Renal cortex interstitium (tissue), 15 donors: ENCODE results near the gene AIP. TPM values are rescaled to one million over a fixed set of nuclear protein-coding genes. Genes with fewer than 3 reads are reported as not detected.

Source experiments
- DNase-seq, 11 donors: peaks; one replicate each; pipeline ENCODE4 v3.0.0-alpha.2; 2013; ENCODE audit warnings: low read depth in 9 of 11, low spot score in 4 of 11; ENCODE audit errors: extremely low read depth in 1 of 11
- long read RNA-seq, 16 experiments: transcript quantifications; one replicate each; lab custom pipeline, GENCODE V29; 2026
- polyA plus RNA-seq, 3 donors: library from polyadenylated mRNA; unstranded; fragments of 120-200 nt; gene quantifications; one replicate each; pipeline ENCODE4 v1.2.1, GENCODE V29; 2013; ENCODE audit not compliant: insufficient read length in 3 of 3

The AIP gene
- 10 to 100 TPM; 55.9 to 77.0 (median 63.1) TPM for polyA plus RNA-seq
- long read RNA-seq, donor 1, transcript AIP-201 (6 exons, 1,221 nt), result major isoform, 26 of 29 reads
- long read RNA-seq, donor 1, partial matches to known transcripts, result 0 of 29 reads
- long read RNA-seq, donor 1, other reads (novel, unspliced or antisense), result 0 of 29 reads
- long read RNA-seq, donor 2, transcript AIP-201 (6 exons, 1,221 nt), result major isoform, 27 of 28 reads
- long read RNA-seq, donor 2, partial matches to known transcripts, result 0 of 28 reads
- long read RNA-seq, donor 2, other reads (novel, unspliced or antisense), result 0 of 28 reads
- long read RNA-seq, donor 3, transcript AIP-201 (6 exons, 1,221 nt), result major isoform, 40 of 46 reads
- long read RNA-seq, donor 3, partial matches to known transcripts, result 5 of 46 reads
- long read RNA-seq, donor 3, other reads (novel, unspliced or antisense), result 0 of 46 reads
- long read RNA-seq, donor 4, transcript AIP-201 (6 exons, 1,221 nt), result major isoform, 20 of 28 reads
- long read RNA-seq, donor 4, partial matches to known transcripts, result 6 of 28 reads
- long read RNA-seq, donor 4, other reads (novel, unspliced or antisense), result 0 of 28 reads
- long read RNA-seq, donor 5, result 0 reads
- long read RNA-seq, donor 6, transcript AIP-201 (6 exons, 1,221 nt), result major isoform, 16 of 19 reads
- long read RNA-seq, donor 6, partial matches to known transcripts, result 0 of 19 reads
- long read RNA-seq, donor 6, other reads (novel, unspliced or antisense), result 0 of 19 reads
- long read RNA-seq, donor 7, transcript AIP-201 (6 exons, 1,221 nt), result major isoform, 33 of 41 reads
- long read RNA-seq, donor 7, partial matches to known transcripts, result 7 of 41 reads
- long read RNA-seq, donor 7, other reads (novel, unspliced or antisense), result 0 of 41 reads
- long read RNA-seq, donor 8, transcript AIP-201 (6 exons, 1,221 nt), result major isoform, 52 of 94 reads
- long read RNA-seq, donor 8, transcript AIP-204 (3 exons, 801 nt), result minor isoform, 5 of 94 reads
- long read RNA-seq, donor 8, partial matches to known transcripts, result 37 of 94 reads
- long read RNA-seq, donor 8, other reads (novel, unspliced or antisense), result 0 of 94 reads
- long read RNA-seq, donor 9, transcript AIP-201 (6 exons, 1,221 nt), result major isoform, 18 of 18 reads
- long read RNA-seq, donor 9, partial matches to known transcripts, result 0 of 18 reads
- long read RNA-seq, donor 9, other reads (novel, unspliced or antisense), result 0 of 18 reads
- long read RNA-seq, donor 10, transcript AIP-201 (6 exons, 1,221 nt), result major isoform, 39 of 41 reads
- long read RNA-seq, donor 10, partial matches to known transcripts, result 0 of 41 reads
- long read RNA-seq, donor 10, other reads (novel, unspliced or antisense), result 0 of 41 reads
- long read RNA-seq, donor 11, transcript AIP-201 (6 exons, 1,221 nt), result major isoform, 19 of 20 reads
- long read RNA-seq, donor 11, partial matches to known transcripts, result 0 of 20 reads
- long read RNA-seq, donor 11, other reads (novel, unspliced or antisense), result 0 of 20 reads
- long read RNA-seq, donor 12, transcript AIP-201 (6 exons, 1,221 nt), result major isoform, 12 of 12 reads
- long read RNA-seq, donor 12, partial matches to known transcripts, result 0 of 12 reads
- long read RNA-seq, donor 12, other reads (novel, unspliced or antisense), result 0 of 12 reads
- long read RNA-seq, donor 13, result 0 reads
- long read RNA-seq, donor 14, transcript AIP-201 (6 exons, 1,221 nt), result major isoform, 28 of 29 reads
- long read RNA-seq, donor 14, partial matches to known transcripts, result 0 of 29 reads
- long read RNA-seq, donor 14, other reads (novel, unspliced or antisense), result 0 of 29 reads
- long read RNA-seq, donor 15, transcript AIP-201 (6 exons, 1,221 nt), result major isoform, 15 of 16 reads
- long read RNA-seq, donor 15, partial matches to known transcripts, result 0 of 16 reads
- long read RNA-seq, donor 15, other reads (novel, unspliced or antisense), result 0 of 16 reads
- long read RNA-seq, donor 16, transcript AIP-201 (6 exons, 1,221 nt), result major isoform, 53 of 64 reads
- long read RNA-seq, donor 16, partial matches to known transcripts, result 10 of 64 reads
- long read RNA-seq, donor 16, other reads (novel, unspliced or antisense), result 0 of 64 reads

GRCh38 chr11:67482827-67483798 lies at the start of gene AIP:
Gene AIP, plus strand, starts transcription at chr11:67483026. Its CDS starts 133 bp downstream, at chr11:67483159.
- DNase-seq, result peak; percentile 95 to 99 (median 97)

GRCh38 chr11:67433536-67434394 lies 49.1 kb upstream of the AIP start:
- DNase-seq, result no peak

- no peak for DNase-seq
Observed at GRCh38 chr11:67434395-67434881, 48.4 kb upstream of the AIP start.

GRCh38 chr11:67435031-67435726 lies 47.6 kb upstream of the AIP start:
- DNase-seq, result no peak

- no peak for DNase-seq
Observed at GRCh38 chr11:67435727-67436458, 46.9 kb upstream of the AIP start.

- DNase-seq, result no peak
Observed at GRCh38 chr11:67436459-67437081, 46.3 kb upstream of the AIP start.

- no peak for DNase-seq
Observed at GRCh38 chr11:67437082-67437808, 45.6 kb upstream of the AIP start, which contains the start of gene PTPRCAP. Gene PTPRCAP, minus strand, starts transcription at chr11:67437682. Its CDS starts 63 bp downstream, at chr11:67437619.

- no peak for DNase-seq
Observed at GRCh38 chr11:67437809-67438157, 45.0 kb upstream of the AIP start.

- no peak for DNase-seq
Observed at GRCh38 chr11:67438158-67438902, 44.5 kb upstream of the AIP start.

GRCh38 chr11:67439321-67440228 lies 43.3 kb upstream of the AIP start:
- DNase-seq, result no peak
